Activated CD4-positive, alpha-beta T cell treated with anti-CD3 and anti-CD28 coated beads for 24 hours (primary cell): ENCODE results near the gene ARL15.
"Not testable (repeated sequence)": the region's sequence is repeated elsewhere in the genome, so short reads cannot be mapped to it uniquely, and the experiment has no call there.

Experiments used
- DNase-seq, 2 donors: peaks; one replicate each; pipeline ENCODE4 v3.0.0-alpha.2; 2020; ENCODE audit warnings: low read depth in 2 of 2

Gene ARL15

GRCh38 chr5:53895091-53895683, 415.2 kb downstream of the ARL15 start:
- no peak for DNase-seq

GRCh38 chr5:53893626-53894025, 416.7 kb downstream of the ARL15 start:
- no peak for DNase-seq

- DNase-seq = no peak
These were observed 418.1 kb downstream of the ARL15 start for GRCh38 chr5:53892224-53892623.

- DNase-seq = no peak
These were observed 419.2 kb downstream of the ARL15 start for GRCh38 chr5:53891159-53891558.

- no peak for DNase-seq
These were observed 419.9 kb downstream of the ARL15 start for GRCh38 chr5:53890490-53890889.

- DNase-seq = no peak
These were observed 425.5 kb downstream of the ARL15 start for GRCh38 chr5:53884844-53885243.

- no peak for DNase-seq
These were observed 426.0 kb downstream of the ARL15 start for GRCh38 chr5:53884417-53884816.

GRCh38 chr5:53882676-53883031, 427.7 kb downstream of the ARL15 start:
- no peak for DNase-seq

- DNase-seq = no peak
These were observed 428.2 kb downstream of the ARL15 start for GRCh38 chr5:53882006-53882675.

- DNase-seq = no peak
These were observed 430.6 kb downstream of the ARL15 start for GRCh38 chr5:53879708-53880323.

- no peak for DNase-seq
These were observed 432.4 kb downstream of the ARL15 start for GRCh38 chr5:53878015-53878414.

GRCh38 chr5:53877243-53877642, 433.1 kb downstream of the ARL15 start:
- no peak for DNase-seq

- no peak for DNase-seq
These were observed 436.0 kb downstream of the ARL15 start for GRCh38 chr5:53874409-53874808.

GRCh38 chr5:53873235-53873634, 437.1 kb downstream of the ARL15 start:
- DNase-seq = no peak

GRCh38 chr5:53871775-53872174, 438.6 kb downstream of the ARL15 start:
- DNase-seq = no peak

- DNase-seq = no peak
These were observed 439.3 kb downstream of the ARL15 start for GRCh38 chr5:53871050-53871449.

GRCh38 chr5:53858700-53859456, 451.5 kb downstream of the ARL15 start:
- DNase-seq = no peak

GRCh38 chr5:53856506-53856905, 453.9 kb downstream of the ARL15 start:
- no peak for DNase-seq

GRCh38 chr5:53836851-53837430, 473.4 kb downstream of the ARL15 start:
- DNase-seq = not testable (repeated sequence)

GRCh38 chr5:53834500-53834899, 475.9 kb downstream of the ARL15 start:
- DNase-seq = no peak
